GM18861 (cell line): ENCODE measurements around the gene SWAP70.
A peak's percentile ranks its signal among the peaks of the same experiment; 100 is the strongest.
"Not testable (repeated sequence)": the region's sequence is repeated elsewhere in the genome, so short reads cannot be mapped to it uniquely, and the experiment has no call there.

Experiments used
- ATAC-seq: cut with Tn5 transposase; IDR thresholded peaks from one replicate; pipeline ENCODE4 v1.9.1; 2021; ENCODE audit not compliant: unreplicated experiment

Gene SWAP70

DNA sequence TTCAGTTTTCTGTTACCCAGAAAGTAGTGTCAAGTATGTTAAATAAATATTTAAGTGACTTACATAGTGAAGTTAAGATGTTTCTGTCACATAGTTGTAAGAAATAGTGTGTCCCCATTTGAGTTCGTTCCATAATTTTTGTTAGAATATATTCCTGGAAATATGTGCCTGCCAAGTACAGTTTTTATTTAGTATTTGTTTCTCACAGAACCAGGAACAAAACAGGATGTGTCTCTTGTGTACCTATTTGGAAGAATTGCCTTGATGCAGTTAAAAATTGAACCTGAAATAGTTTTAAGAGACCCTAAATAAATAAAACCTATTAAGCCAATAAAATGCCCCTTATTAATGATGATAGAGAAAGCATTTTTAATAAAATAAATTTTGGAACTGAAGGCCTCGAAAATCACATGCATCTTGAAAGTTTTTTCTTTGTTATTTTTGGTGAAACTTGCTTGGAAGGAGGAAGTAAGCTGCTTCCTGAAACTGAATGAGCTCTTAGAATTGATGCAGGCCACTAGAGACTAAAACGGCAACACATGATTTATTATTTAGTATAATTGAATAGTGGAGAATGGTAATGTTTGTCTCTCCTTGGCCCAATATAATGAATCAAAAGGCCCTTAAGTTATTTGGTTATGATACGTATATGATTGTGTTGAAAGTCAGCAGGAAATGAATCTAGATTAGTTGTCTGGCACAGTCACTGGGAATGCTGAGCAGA, 55.9 kb downstream of the SWAP70 start:
- ATAC-seq, result no peak

DNA sequence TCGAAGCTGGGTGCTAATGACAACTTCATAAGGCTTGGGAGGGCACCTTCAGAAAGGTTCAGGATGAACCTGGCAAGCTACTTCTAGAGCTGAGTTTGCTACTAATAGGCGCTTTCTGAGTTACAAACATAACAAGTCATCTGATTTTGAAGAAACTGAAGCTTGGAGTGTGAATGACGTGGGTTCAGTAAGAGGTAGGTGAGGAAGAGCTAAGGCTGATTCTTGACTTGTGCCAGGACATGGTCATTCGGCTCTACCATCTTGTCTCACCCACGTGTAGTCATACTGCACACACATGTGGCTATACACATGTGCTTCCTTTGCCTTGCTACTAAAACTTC, 56.4 kb downstream of the SWAP70 start:
- ATAC-seq, result no peak

DNA sequence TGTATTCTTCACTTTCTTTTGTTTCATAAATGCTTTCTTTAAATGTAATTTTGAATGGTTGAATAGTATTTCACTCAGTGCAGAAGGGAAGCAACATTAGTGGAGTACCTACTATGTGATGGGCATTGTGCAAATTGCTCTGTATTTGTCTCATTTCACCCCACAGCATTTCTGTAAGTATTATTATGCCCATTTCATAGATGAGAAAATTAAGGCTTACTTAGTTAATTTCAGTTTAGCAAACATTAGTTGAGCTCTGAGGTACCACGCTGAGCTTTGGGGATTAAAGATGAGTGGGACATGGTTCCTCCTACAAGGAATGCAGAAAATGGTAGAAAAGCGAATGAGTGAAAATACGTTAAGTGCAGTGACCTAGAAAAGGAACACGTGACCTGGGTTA, 58.1 kb downstream of the SWAP70 start:
- no peak for ATAC-seq

DNA sequence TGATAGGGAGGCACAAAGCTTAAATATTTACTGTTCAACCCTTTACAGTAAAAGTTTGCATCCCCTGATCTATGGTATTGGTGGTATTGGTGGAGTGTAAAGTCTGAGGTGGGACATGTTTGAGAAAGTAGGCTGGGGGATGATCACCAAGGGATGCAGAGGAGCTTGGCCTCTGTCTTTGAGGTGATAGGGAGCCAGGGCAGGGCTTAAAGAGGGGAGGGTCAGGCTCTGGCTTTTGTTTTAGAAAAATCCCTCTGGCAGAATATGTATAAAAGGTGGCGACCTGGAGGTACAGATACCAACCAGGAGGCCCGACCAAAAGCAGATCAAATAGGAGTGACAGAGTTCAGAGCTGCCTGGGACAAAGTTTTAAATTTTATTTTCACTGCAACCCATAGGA, 59.0 kb downstream of the SWAP70 start:
- no peak for ATAC-seq

DNA sequence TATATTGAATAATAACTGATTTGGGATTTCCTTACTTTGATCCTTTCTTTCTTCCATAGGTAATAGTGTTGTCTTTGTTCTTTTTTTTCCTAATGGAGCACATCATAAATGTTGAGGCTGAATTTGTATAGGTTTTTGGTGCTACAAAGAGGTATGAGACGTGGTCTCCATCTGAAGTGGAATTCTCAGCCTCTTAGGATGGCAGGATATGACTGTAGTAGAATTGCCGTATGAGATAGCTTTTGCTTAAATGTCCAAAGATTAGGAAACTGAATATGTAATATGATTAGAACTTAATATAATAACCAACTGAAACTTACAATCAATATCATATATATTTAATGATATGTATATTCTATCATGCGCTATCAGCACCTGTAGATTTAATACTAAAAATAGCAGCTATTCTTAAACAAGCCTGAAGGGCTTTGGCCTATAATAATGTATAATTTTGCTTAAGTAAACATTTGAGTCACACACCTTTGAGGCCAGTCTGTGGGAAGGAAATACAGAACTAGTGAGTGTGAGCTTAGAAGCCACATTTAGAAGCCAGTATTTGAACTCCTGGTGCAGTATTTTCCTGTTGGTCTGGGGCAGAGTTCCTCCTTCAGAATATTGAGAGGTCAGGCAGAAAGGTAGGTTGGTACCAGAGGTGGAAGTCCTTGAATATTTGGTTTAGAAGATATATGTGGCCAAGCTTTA, 62.6 kb downstream of the SWAP70 start:
- ATAC-seq, result peak; percentile 53

DNA sequence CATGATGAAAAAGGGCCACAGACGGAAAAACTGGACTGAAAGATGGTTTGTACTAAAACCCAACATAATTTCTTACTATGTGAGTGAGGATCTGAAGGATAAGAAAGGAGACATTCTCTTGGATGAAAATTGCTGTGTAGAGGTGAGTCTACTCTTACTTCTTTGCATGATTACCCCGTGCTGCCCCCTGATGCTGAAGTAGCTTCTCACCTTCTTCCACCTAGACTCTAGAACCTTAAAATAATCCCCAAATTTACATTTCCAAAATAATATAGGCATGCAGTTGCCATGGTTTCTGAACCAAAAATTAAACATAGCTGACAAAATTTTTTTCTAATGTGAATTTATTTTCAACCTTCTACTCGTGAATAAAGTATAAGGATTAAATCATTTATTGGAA, 64.2 kb downstream of the SWAP70 start:
- ATAC-seq, result no peak

DNA sequence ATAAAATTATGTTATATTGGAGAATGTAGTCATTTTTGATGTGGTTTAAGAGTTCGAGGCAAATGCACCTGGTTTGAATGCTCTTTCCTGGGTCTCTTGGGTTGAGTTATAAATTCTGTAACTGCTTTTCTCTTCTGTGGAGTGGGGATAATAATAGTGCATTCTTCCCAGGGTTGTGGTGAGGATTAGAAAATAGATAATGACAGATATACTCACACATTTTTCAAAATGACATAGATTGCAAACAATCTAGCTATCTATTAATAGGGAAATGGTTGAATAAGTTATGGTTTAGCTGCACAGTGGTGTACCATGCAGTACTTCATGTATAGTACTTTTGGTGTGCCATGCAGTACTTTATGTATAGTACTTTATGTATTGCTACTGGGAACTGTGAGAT, 67.4 kb downstream of the SWAP70 start:
- no peak for ATAC-seq

DNA sequence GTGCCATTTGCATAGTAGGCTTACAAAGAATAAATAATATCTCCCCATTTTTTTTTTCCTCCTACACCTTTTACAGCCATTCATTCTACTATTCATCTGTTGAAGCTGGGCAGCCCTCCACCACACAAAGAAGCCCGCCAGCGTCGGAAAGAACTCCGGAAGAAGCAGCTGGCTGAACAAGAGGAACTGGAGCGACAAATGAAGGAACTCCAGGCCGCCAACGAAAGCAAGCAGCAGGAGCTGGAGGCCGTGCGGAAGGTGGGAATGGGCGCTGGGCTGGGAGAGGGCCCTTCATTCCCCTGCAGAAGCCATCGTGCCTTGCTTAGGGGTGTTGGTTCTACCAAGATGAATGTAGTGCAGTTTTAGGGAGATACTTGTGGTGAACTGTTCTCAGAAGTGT, 68.6 kb downstream of the SWAP70 start:
- no peak for ATAC-seq

DNA sequence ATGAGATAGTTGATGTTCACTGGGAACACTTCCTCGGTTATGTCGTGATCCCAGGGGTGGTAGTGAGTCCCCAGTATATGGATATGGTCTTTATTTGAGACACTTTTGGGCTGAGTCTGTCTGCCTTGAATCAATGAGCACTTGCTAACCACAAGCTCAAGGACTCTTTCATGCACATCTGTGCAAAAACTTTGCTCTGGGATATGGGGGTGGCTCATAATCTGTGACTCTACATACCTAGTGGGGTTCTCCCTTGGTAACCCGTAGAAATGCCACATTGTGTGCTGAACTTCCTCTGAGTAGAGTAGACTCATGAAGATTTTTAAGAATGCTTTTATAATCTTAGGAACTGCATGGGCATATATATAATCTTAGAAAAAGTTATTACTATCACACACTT, 69.3 kb downstream of the SWAP70 start:
- ATAC-seq, result no peak

DNA sequence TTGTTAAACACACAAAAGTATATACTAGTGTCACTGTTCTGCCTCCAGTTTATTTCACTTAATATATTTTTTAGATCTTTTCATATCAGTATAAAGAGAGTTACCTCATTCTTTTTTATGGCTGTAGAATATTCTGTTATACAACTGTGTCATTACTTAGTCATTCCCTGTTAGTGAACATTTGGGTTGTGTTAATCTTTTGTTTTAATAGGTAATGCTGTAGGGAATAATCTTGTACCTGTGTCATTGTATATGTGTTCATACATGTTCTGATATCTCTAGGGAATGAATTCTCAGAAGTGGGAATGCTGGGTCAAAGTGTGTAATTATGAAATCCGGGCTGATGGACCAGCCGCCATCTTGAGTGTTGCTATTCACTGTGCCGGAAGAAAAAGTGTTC, 71.4 kb downstream of the SWAP70 start:
- no peak for ATAC-seq

DNA sequence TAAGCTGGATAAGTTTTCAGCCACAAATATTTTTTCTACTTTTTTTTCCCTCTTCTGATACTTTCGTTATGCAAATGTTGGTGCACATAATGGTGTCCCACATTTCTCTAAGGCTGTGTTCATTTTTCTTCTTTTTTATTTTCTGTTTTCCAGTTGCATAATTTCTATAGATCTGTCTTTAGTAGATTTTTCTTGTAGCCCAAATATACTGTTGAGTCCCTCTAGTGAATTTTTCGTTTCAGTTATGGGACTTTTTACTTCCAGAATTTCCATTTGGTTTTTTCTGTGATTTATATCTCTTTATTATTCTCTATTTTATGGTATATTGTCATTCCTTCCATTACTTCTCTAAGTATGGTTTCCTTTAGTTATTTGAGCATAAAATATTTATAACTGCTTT, 72.0 kb downstream of the SWAP70 start:
- no peak for ATAC-seq

DNA sequence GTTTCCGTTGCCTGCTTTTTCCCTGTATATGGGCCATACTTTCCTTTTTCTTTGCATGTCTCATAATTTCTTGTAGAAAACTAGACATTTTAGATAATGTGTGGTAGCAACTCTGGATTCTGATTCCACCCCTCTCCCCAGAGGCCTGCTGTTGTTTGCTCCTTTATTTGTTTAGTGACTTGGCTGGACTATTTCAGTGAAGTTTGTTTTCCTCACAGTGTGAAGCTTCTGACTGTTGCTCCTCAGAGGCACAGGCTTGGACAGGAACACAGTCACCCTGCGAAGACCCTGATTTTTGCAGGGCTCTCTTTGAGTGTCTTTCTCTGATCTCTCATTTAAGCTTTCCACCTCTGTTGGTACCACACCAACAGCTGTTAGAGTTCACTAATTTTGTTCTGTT, 72.5 kb downstream of the SWAP70 start:
- no peak for ATAC-seq

DNA sequence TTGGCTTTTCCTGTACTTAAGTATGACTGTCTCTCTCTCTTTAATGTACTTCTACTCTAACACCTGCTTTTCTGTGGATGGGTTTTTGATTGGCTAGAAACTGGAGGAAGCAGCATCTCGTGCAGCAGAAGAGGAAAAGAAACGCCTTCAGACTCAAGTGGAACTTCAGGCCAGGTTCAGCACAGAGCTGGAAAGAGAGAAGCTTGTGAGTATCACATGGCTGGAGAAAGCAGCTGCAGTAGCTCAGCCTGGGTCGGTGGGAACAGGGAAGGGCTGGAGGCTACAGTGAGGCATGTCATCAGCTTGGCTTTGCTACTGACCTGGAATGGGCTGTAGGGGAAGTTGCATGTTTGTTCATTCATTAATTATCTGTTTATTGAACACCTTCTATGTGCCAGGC, 74.2 kb downstream of the SWAP70 start:
- ATAC-seq, result no peak

DNA sequence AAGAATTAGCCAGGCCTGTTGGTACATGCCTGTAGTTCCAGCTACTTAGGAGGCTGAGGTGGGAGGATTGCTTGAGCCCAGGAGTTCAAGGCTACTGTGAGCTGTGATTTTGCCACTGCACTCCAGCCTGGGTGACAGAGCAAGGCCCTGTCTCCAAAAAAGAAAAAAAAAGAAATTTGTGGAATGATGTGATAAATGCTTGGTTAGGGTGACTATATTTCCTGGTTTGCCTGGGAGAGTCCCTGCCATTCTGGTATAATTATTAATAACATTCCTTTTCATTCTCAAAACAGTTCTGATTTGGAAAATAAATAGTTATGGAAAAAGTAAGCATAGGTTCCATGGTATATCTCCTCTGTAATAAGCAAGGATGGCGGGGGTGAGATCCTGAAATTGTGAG, 74.8 kb downstream of the SWAP70 start:
- no peak for ATAC-seq

DNA sequence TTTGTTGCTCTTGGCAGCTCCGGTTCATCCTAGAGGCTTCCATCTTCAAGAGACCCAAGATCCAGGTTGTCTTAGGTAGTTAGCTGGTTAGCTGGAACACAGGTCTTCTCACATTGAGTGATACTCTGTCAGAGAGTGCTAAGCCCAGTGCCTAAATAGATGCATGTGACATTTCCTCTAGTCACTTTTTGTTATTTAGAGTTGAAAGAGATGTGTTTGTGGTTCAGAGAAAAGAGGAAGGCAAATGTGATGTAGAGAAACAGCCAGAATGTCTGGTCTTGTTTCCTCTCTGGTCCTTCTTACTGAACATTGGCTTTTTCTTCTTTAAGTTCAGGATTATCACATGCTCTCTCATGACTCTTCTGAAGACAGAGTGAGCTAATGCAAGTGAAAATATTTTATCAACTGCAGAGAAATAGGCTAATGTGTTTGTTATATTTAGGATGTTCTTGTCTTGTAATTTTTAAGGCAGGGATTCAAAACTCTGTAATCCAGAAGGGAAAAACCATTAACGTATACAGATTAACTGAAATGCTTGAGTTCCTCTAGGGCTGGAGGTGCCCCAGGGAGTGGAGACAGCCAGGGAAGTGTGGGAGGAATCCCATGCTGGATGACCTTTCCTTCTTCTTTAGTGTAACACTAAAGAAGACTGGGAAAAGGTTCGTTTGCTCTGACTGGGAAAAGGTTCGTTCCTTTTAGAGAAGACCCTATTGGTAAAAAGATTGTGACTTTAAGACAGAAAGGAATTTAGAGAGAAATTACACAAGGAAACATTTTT, 75.4 kb downstream of the SWAP70 start:
- ATAC-seq, result peak; percentile 69

DNA sequence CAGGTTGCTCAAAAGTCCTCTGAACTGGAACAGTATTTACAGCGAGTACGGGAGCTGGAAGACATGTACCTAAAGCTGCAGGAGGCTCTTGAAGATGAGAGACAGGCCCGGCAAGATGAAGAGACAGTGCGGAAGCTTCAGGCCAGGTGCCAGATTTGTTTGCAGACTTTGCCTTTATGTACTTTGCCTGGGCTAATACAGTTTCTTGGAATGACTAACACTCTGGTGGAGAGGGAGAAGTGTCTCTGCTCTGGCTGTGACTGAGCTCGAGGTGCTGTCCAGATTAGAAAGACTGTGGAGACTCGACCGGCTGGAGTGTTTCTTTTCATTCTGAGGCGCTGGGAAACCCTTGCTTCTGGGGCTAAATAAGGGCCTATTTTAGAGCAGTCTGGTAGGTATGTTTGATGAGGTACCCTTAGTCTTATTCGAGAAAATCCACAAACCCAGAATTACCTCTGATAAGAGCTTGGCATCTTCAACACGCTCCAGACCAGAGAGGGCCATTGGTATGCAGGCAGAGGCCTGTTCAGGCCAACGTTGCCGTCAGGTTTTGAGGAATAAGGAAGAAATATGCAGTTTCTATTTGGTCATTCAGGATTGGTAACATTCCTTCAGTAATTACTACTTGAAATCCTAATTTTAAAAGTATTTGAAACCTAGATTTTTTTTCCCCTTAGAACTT, 76.5 kb downstream of the SWAP70 start:
- ATAC-seq, result no peak

DNA sequence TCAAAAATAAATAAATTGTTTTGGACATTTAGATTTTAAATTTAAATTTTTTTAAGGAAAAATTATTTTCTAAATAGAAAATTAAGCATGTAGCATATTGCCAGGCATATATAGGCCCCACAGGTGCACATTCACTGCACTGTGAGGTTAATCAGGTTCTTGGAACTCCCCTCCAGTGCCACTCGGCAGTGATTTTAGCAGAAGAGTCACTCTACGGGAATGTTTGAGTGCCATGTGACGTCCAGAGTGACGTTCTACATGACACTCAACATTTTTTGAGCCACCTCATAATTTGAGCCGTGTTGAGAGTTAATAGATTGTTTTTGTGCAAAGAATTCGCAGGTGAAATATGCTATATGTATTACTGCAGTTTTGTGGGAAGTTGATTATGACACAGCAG, 77.4 kb downstream of the SWAP70 start:
- ATAC-seq, result no peak

DNA sequence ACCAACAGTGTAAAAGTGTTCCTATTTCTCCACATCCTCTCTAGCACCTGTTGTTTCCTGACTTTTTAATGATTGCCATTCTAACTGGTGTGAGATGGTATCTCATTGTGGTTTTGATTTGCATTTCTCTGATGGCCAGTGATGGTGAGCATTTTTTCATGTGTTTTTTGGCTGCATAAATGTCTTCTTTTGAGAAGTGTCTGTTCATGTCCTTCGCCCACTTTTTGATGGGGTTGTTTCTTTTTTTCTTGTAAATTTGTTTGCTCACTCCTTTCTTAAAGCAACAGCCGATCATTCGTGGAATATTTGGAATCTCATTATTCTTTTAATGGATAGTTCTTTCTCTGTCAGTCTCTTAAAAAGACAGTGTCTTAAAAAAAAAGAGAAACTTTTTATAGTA, 79.6 kb downstream of the SWAP70 start:
- ATAC-seq, result not testable (repeated sequence)

DNA sequence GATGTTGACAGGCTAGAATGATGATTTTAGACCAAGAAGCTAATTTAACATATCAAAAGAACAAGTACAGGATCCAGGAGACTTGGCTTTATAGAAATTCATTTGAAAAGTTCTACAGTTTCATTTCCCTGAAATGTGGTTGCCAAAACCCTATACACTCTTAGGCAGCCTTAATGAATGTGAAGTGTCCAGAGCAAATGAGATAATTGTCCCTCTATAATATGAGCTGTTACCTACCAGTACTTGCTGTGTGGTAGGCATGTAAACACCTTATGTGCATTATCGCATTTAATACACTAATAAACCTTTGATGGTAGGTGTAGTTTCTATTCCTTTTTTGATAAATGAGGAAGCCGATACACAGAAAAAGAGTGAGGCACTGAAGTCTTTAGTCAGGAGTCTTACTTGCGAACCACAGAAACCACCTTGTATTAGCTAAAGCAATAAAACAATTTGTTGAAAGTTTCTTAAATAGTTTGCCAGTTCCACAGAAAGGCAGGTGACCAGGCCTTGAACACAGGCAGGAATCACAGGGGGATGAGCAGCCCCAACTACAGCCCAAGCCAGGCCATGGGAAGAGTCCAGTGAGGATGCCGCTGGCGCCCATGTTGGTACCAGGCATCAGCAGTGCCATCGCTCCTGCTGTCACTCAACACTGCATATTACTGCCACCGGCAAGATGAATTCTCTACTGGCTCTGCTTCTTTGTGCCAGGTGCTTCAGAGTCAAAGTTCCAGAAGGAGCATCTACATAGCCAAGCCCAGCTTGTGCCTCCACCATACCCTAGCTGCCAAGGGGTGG, 81.7 kb downstream of the SWAP70 start:
- ATAC-seq, result peak; percentile 42

DNA sequence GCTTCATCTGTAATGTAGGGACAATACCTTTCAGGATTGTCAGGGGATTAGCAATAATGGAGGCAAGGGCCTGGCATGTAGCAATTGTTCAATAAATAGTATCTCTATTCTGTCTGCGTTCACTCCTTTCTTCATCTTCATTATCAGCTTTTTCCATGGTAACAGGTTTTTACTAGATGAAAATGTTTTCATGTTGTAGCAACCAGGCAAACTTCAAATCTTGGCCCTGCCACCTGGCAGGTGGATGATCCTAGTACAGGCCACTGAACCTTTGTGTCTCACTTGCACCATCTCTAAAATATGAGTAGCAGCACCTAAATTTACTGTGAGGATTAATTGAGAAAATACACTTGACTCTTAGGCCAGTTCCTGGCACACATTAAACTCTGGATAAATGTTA, 83.4 kb downstream of the SWAP70 start:
- ATAC-seq, result no peak

DNA sequence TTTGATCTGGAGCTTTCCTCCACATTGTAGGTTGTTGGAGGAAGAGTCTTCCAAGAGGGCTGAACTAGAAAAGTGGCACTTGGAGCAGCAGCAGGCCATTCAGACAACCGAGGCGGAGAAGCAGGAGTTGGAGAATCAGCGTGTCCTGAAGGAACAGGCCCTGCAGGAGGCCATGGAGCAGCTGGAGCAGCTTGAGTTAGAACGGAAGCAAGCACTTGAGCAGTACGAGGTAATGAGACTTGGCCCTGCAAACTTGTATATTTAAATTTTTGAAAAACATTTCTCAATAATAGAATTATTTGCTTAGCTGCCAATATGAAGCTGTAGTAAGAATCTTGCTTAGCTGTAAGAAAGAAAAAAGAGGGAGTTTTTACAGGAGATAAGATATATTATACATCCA, 84.0 kb downstream of the SWAP70 start:
- ATAC-seq, result no peak
